CD8-positive, alpha-beta memory T cell (primary cell): ENCODE results near the gene RBM34. TPM values are rescaled to one million over a fixed set of nuclear protein-coding genes. Genes with fewer than 3 reads are reported as not detected.

Experiments
- CTCF ChIA-PET: fragments of 350-600 bp; sonication (Branson Sonifier 250); formaldehyde crosslinking; loops from one replicate; lab custom pipeline; 2021; ENCODE audit warnings: antibody characterized with exemption; lab: Charles Lee
- POLR2A ChIA-PET: fragments of 350-600 bp; sonication (Branson Sonifier 250); formaldehyde crosslinking; loops from one replicate; lab custom pipeline; 2021; ENCODE audit warnings: antibody characterized with exemption; lab: Charles Lee
- DNase-seq, 5 donors: peaks; one replicate each; pipeline versions ENCODE4 v3.0.0 to v3.0.0-alpha.2; 2020 to 2022; ENCODE audit warnings: mixed read lengths in 1 of 5
- H3K27ac ChIP-seq: one replicate; pipeline ENCODE4 v1.7.0; 2013; ENCODE audit warnings: low read depth, mild to moderate bottlenecking, low read length, moderate library complexity
- H3K27me3 ChIP-seq: 2 replicates; pipeline ENCODE4 v1.7.0; 2013; ENCODE audit warnings: low read length, mild to moderate bottlenecking; ENCODE audit not compliant: insufficient read depth, poor library complexity, severe bottlenecking
- H3K36me3 ChIP-seq: 2 replicates; pipeline ENCODE4 v1.7.0; 2013; ENCODE audit warnings: mild to moderate bottlenecking, low read length, moderate library complexity; ENCODE audit not compliant: insufficient read depth
- H3K4me1 ChIP-seq: 2 replicates; pipeline ENCODE4 v1.7.0; 2013; ENCODE audit warnings: mild to moderate bottlenecking, low read length, moderate library complexity; ENCODE audit not compliant: insufficient read depth
- H3K4me3 ChIP-seq: 2 replicates; pipeline ENCODE4 v1.7.0; 2013; ENCODE audit warnings: mild to moderate bottlenecking, low read length
- H3K9me3 ChIP-seq: 2 replicates; pipeline ENCODE4 v1.7.0; 2013; ENCODE audit warnings: mild to moderate bottlenecking, low read length
- H3K27ac Mint-ChIP-seq, 8 donors: one replicate each; pipeline ENCODE4 v1.8.0; 2020 to 2021; ENCODE audit warnings: mixed read lengths in 8 of 8, mild to moderate bottlenecking in 6 of 8, inconsistent platforms in 3 of 8, moderate library complexity in 3 of 8
- H3K27me3 Mint-ChIP-seq, 2 donors: one replicate each; pipeline ENCODE4 v1.8.0; 2020 to 2021; ENCODE audit warnings: mixed read lengths in 2 of 2, mild to moderate bottlenecking in 1 of 2, moderate library complexity in 1 of 2
- H3K36me3 Mint-ChIP-seq, 3 donors: one replicate each; pipeline ENCODE4 v1.8.0; 2020 to 2021; ENCODE audit warnings: mixed read lengths in 3 of 3, inconsistent platforms in 1 of 3, mild to moderate bottlenecking in 1 of 3
- H3K4me1 Mint-ChIP-seq, 3 donors: one replicate each; pipeline ENCODE4 v1.8.0; 2020 to 2021; ENCODE audit warnings: mixed read lengths in 3 of 3, inconsistent platforms in 1 of 3, mild to moderate bottlenecking in 1 of 3
- H3K4me3 Mint-ChIP-seq, 7 donors: one replicate each; pipeline ENCODE4 v1.8.0; 2020 to 2021; ENCODE audit warnings: mixed read lengths in 7 of 7, mild to moderate bottlenecking in 6 of 7, moderate library complexity in 4 of 7, inconsistent platforms in 2 of 7
- H3K9me3 Mint-ChIP-seq, 5 donors: one replicate each; pipeline ENCODE4 v1.8.0; 2020 to 2022; ENCODE audit warnings: mixed read lengths in 5 of 5, mild to moderate bottlenecking in 3 of 5, moderate library complexity in 2 of 5, inconsistent platforms in 1 of 5
- polyA plus RNA-seq: library from polyadenylated mRNA; unstranded; fragments of 300-500 nt; fragmentation: Illumina TruSeq; gene quantifications from one replicate; pipeline ENCODE4 v1.2.3, GENCODE V29; 2021
- total RNA-seq, 2 experiments: library from RNA; stranded (reverse); gene quantifications; one replicate each; pipeline ENCODE4 v1.2.3, GENCODE V29; 2021

The RBM34 gene
- total and polyA plus RNA-seq, 3 experiments from 2014 or later = 78.6 to 130 (median 121) TPM

GRCh38 chr1:235190431-235190830, 29.4 kb upstream of the RBM34 start:
- H3K4me1 ChIP-seq = no peaks in the 10 kb centered on the region
- H3K36me3 ChIP-seq = peaks cover 14% of the 10 kb centered on the region
- no peak overlapping the region for H3K27ac ChIP-seq
- H3K27me3 ChIP-seq = no peaks in the 10 kb centered on the region
- H3K4me3 Mint-ChIP-seq = no peak overlapping the region
- H3K4me1 Mint-ChIP-seq = peaks cover 7 to 22% (median 15%) of the 10 kb centered on the region in 3 donors
- H3K27me3 Mint-ChIP-seq = peaks cover 0 to 1% of the 10 kb centered on the region in 2 donors
- peak overlapping the region in 4 of 8 donors; percentile 18 to 75 (median 53) for H3K27ac Mint-ChIP-seq
- DNase-seq = no peak
- H3K9me3 ChIP-seq = no peaks in the 10 kb centered on the region
- POLR2A ChIA-PET = interaction anchor here (0.6 kb wide), 1 partner anchor 594 kb away, joined by 3 read pairs; no protein-coding TSS in a partner anchor
- CTCF ChIA-PET = interaction anchor here (0.7 to 1.2 kb wide), 2 partner anchors 51 to 95 kb away, joined by 3 read pairs; no protein-coding TSS in a partner anchor
- H3K4me3 ChIP-seq = no peak overlapping the region
- peaks cover 5 to 72% (median 11%) of the 10 kb centered on the region in 3 donors for H3K36me3 Mint-ChIP-seq
- no peaks in the 10 kb centered on the region for H3K9me3 Mint-ChIP-seq

GRCh38 chr1:235187316-235187715, 26.3 kb upstream of the RBM34 start:
- DNase-seq = no peak
- Mint-ChIP-seq H3K4me3 (no peak overlapping the region), H3K9me3 (no peaks in the 10 kb centered on the region), H3K4me1 (peaks cover 15 to 34% (median 26%) of the 10 kb centered on the region in 3 donors), H3K27me3 (peaks cover 0 to 1% of the 10 kb centered on the region in 2 donors), H3K27ac (peak overlapping the region in 1 of 8 donors; percentile 76), H3K36me3 (peaks cover 0 to 57% (median 14%) of the 10 kb centered on the region in 3 donors)
- no peak overlapping the region for H3K27ac ChIP-seq
- no peaks in the 10 kb centered on the region for H3K27me3 ChIP-seq
- CTCF ChIA-PET = no interaction called here
- H3K36me3 ChIP-seq = peaks cover 4% of the 10 kb centered on the region
- POLR2A ChIA-PET = no interaction called here
- H3K4me1 ChIP-seq = no peaks in the 10 kb centered on the region
- no peaks in the 10 kb centered on the region for H3K9me3 ChIP-seq
- no peak overlapping the region for H3K4me3 ChIP-seq

- CTCF ChIA-PET = interaction anchor here (1.0 kb wide), 2 partner anchors 30 to 73 kb away, joined by 3 read pairs; no protein-coding TSS in a partner anchor
- no peak for DNase-seq
- Histone ChIP-seq H3K4me3 (no peak overlapping the region), H3K9me3 (no peaks in the 10 kb centered on the region), H3K4me1 (no peaks in the 10 kb centered on the region), H3K27ac (no peak overlapping the region), H3K36me3 (peaks cover 19% of the 10 kb centered on the region), H3K27me3 (no peaks in the 10 kb centered on the region)
- POLR2A ChIA-PET = no interaction called here
- Mint-ChIP-seq H3K36me3 (peaks cover 0 to 61% (median 13%) of the 10 kb centered on the region in 3 donors), H3K9me3 (no peaks in the 10 kb centered on the region), H3K4me3 (peak overlapping the region in 2 of 7 donors; percentile 11 to 13), H3K4me1 (peaks cover 25 to 37% (median 27%) of the 10 kb centered on the region in 3 donors), H3K27me3 (peaks cover 0 to 1% of the 10 kb centered on the region in 2 donors), H3K27ac (peak overlapping the region; percentile 1 to 89 (median 33))
These were observed 20.7 kb upstream of the RBM34 start for GRCh38 chr1:235181561-235182245.

GRCh38 chr1:235180916-235181460, 19.9 kb upstream of the RBM34 start:
- H3K4me3 Mint-ChIP-seq = no peak overlapping the region
- Histone ChIP-seq H3K9me3 (no peaks in the 10 kb centered on the region), H3K36me3 (peaks cover 19% of the 10 kb centered on the region), H3K4me3 (no peak overlapping the region), H3K27me3 (no peaks in the 10 kb centered on the region), H3K4me1 (no peaks in the 10 kb centered on the region), H3K27ac (no peak overlapping the region)
- DNase-seq = no peak
- H3K4me1 Mint-ChIP-seq = peaks cover 25 to 37% (median 27%) of the 10 kb centered on the region in 3 donors
- H3K36me3 Mint-ChIP-seq = peaks cover 0 to 66% (median 13%) of the 10 kb centered on the region in 3 donors
- peak overlapping the region in 3 of 8 donors; percentile 1 to 89 (median 53) for H3K27ac Mint-ChIP-seq
- H3K27me3 Mint-ChIP-seq = no peaks in the 10 kb centered on the region
- ChIA-PET CTCF (interaction anchor here (0.8 to 1.0 kb wide), 2 partner anchors 72 to 97 kb away, joined by 3 read pairs; no protein-coding TSS in a partner anchor), POLR2A (no interaction called here)
- H3K9me3 Mint-ChIP-seq = no peaks in the 10 kb centered on the region

GRCh38 chr1:235176486-235176885, 15.4 kb upstream of the RBM34 start:
- Histone ChIP-seq H3K4me1 (no peaks in the 10 kb centered on the region), H3K36me3 (peaks cover 32% of the 10 kb centered on the region), H3K4me3 (no peak overlapping the region), H3K27me3 (no peaks in the 10 kb centered on the region), H3K27ac (no peak overlapping the region), H3K9me3 (no peaks in the 10 kb centered on the region)
- H3K9me3 Mint-ChIP-seq = no peaks in the 10 kb centered on the region
- H3K4me1 Mint-ChIP-seq = peaks cover 8 to 15% (median 9%) of the 10 kb centered on the region in 3 donors
- peaks cover 0 to 79% (median 19%) of the 10 kb centered on the region in 3 donors for H3K36me3 Mint-ChIP-seq
- no peak overlapping the region for H3K4me3 Mint-ChIP-seq
- peak overlapping the region in 1 of 8 donors; percentile 23 for H3K27ac Mint-ChIP-seq
- ChIA-PET CTCF (no interaction called here), POLR2A (no interaction called here)
- no peak for DNase-seq
- no peaks in the 10 kb centered on the region for H3K27me3 Mint-ChIP-seq

GRCh38 chr1:235169986-235170385, 8.9 kb upstream of the RBM34 start:
- H3K36me3 Mint-ChIP-seq = peaks cover 0 to 64% (median 10%) of the 10 kb centered on the region in 3 donors

GRCh38 chr1:235168375-235168774, 7.3 kb upstream of the RBM34 start:
- H3K4me1 Mint-ChIP-seq = no peaks in the 10 kb centered on the region
- POLR2A ChIA-PET = interaction anchor here (0.6 kb wide), 1 partner anchor 736 kb away, joined by 11 read pairs; no protein-coding TSS in a partner anchor
- DNase-seq = no peak
- H3K9me3 Mint-ChIP-seq = no peaks in the 10 kb centered on the region
- CTCF ChIA-PET = no interaction called here
- Histone ChIP-seq H3K27me3 (no peaks in the 10 kb centered on the region), H3K4me3 (no peak overlapping the region), H3K27ac (no peak overlapping the region), H3K9me3 (no peaks in the 10 kb centered on the region), H3K4me1 (no peaks in the 10 kb centered on the region), H3K36me3 (peaks cover 19% of the 10 kb centered on the region)
- no peak overlapping the region for H3K4me3 Mint-ChIP-seq
- H3K27me3 Mint-ChIP-seq = no peaks in the 10 kb centered on the region
- peak overlapping the region in 2 of 8 donors; percentile 54 to 87 for H3K27ac Mint-ChIP-seq
- H3K36me3 Mint-ChIP-seq = peaks cover 0 to 53% (median 4%) of the 10 kb centered on the region in 3 donors

More at GRCh38 chr1:235169986-235170385, 8.9 kb upstream of the RBM34 start:
- no peaks in the 10 kb centered on the region for H3K27me3 Mint-ChIP-seq
- Histone ChIP-seq H3K4me1 (no peaks in the 10 kb centered on the region), H3K36me3 (peaks cover 30% of the 10 kb centered on the region), H3K4me3 (no peak overlapping the region), H3K27ac (no peak overlapping the region), H3K27me3 (no peaks in the 10 kb centered on the region), H3K9me3 (no peaks in the 10 kb centered on the region)
- DNase-seq = no peak
- H3K9me3 Mint-ChIP-seq = no peaks in the 10 kb centered on the region
- ChIA-PET CTCF (no interaction called here), POLR2A (interaction anchor here (0.6 kb wide), 1 partner anchor 42 kb away, joined by 3 read pairs; no protein-coding TSS in a partner anchor)
- no peaks in the 10 kb centered on the region for H3K4me1 Mint-ChIP-seq
- H3K27ac Mint-ChIP-seq = no peak overlapping the region
- no peak overlapping the region for H3K4me3 Mint-ChIP-seq
